LHCN-M2 (cell line): ENCODE measurements around the gene ZC2HC1C. TPM values are rescaled to one million over a fixed set of nuclear protein-coding genes. Genes with fewer than 3 reads are reported as not detected.

Experiments
- total RNA-seq: library from RNA; depleted of rRNA; stranded (reverse); fragments of >200 nt; gene quantifications from 2 replicates; pipeline ENCODE4 v1.2.3, GENCODE V29; 2014; rRNA removed

The ZC2HC1C gene
- total RNA-seq, 1 experiment from 2014 or later, result 1.3 TPM

Other genes with a start within 250 kb of the ZC2HC1C start
- not detected in 2 replicates for gene PROX2, start 193.5 kb upstream of the ZC2HC1C start, total RNA-seq
- 66.7 and 71.6 TPM in 2 replicates for gene DLST, start 187.7 kb upstream of the ZC2HC1C start, total RNA-seq
- gene RPS6KL1, start 146.4 kb upstream of the ZC2HC1C start, total RNA-seq, result 0.80 and 1.9 TPM in 2 replicates
- gene PGF, start 114.0 kb upstream of the ZC2HC1C start, total RNA-seq, result 82.3 and 181 TPM in 2 replicates
- gene EIF2B2, start 66.7 kb upstream of the ZC2HC1C start, total RNA-seq, result 78.9 and 88.7 TPM in 2 replicates
- gene MLH3, start 18.2 kb upstream of the ZC2HC1C start, total RNA-seq, result 20.5 and 20.7 TPM in 2 replicates
- gene ACYP1, start 5.6 kb upstream of the ZC2HC1C start, total RNA-seq, result 20.5 and 25.5 TPM in 2 replicates
- gene NEK9, start 57.4 kb downstream of the ZC2HC1C start, total RNA-seq, result 37.9 and 38.7 TPM in 2 replicates
- 313 and 322 TPM in 2 replicates for gene TMED10, start 107.0 kb downstream of the ZC2HC1C start, total RNA-seq
- 5.6 and 8.9 TPM in 2 replicates for gene FOS, start 209.2 kb downstream of the ZC2HC1C start, total RNA-seq